CD14-positive monocyte (primary cell): Measurements from ENCODE around the gene PTPN13. TPM values are rescaled to one million over a fixed set of nuclear protein-coding genes. Genes with fewer than 3 reads are reported as not detected.

Source experiments
- DNase-seq, 3 donors: peaks; one replicate each; pipeline ENCODE4 v3.0.0-alpha.2; 2011 to 2022
- H2AFZ ChIP-seq: 2 replicates; pipeline ENCODE4 v1.6.0; 2012; ENCODE audit warnings: mild to moderate bottlenecking, low read depth, low read length, inconsistent platforms; ENCODE audit not compliant: insufficient read depth, poor library complexity, severe bottlenecking
- H3K27ac ChIP-seq, 2 donors: 1 replicate in 1 of 2; 2 replicates in 1 of 2; pipeline ENCODE4 v1.5.1; 2012 to 2013; ENCODE audit warnings: low read length in 2 of 2, control low read depth in 1 of 2, inconsistent platforms in 1 of 2, low read depth in 1 of 2, mild to moderate bottlenecking in 1 of 2
- H3K27me3 ChIP-seq, 2 donors: one replicate each; pipeline versions ENCODE4 v1.6.0 to v1.6.1; 2011 to 2013; ENCODE audit warnings: low read length in 2 of 2; ENCODE audit not compliant: control insufficient read depth in 2 of 2, insufficient read depth in 2 of 2
- H3K36me3 ChIP-seq, 2 donors: replicated peaks in 1 of 2; 1 replicate in 1 of 2; 2 replicates in 1 of 2; pipeline versions ENCODE4 v1.5.1 to v1.6.1; 2012 to 2013; ENCODE audit warnings: low read length in 2 of 2, control low read depth in 1 of 2, inconsistent platforms in 1 of 2, mild to moderate bottlenecking in 1 of 2; ENCODE audit not compliant: insufficient read depth in 2 of 2, control insufficient read depth in 1 of 2
- H3K4me1 ChIP-seq, 2 donors: 1 replicate in 1 of 2; 2 replicates in 1 of 2; pipeline versions ENCODE4 v1.5.1 to v1.6.1; 2012 to 2013; ENCODE audit warnings: low read length in 2 of 2, control low read depth in 1 of 2, inconsistent platforms in 1 of 2, mild to moderate bottlenecking in 1 of 2, moderate library complexity in 1 of 2; ENCODE audit not compliant: insufficient read depth in 2 of 2, control insufficient read depth in 1 of 2
- H3K4me2 ChIP-seq: replicated peaks from 2 replicates; pipeline ENCODE3; 2012; ENCODE audit warnings: low read length, moderate library complexity, mild to moderate bottlenecking; ENCODE audit not compliant: poor library complexity, severe bottlenecking; ENCODE audit errors: extremely low read depth
- H3K4me3 ChIP-seq, 3 experiments: fragments of 200-600 bp in 1 of 3; sonication (generic) in 1 of 3; replicated peaks in 1 of 3; 1 replicate in 2 of 3; 2 replicates in 1 of 3; pipeline ENCODE4 v1.5.1; 2011 to 2013; ENCODE audit warnings: low read length in 3 of 3, mild to moderate bottlenecking in 3 of 3, control low read depth in 2 of 3, low read depth in 2 of 3, inconsistent platforms in 1 of 3, moderate library complexity in 1 of 3
- H3K79me2 ChIP-seq: 2 replicates; pipeline ENCODE4 v1.6.0; 2012; ENCODE audit warnings: mild to moderate bottlenecking, control low read depth, inconsistent platforms, low read length, moderate library complexity; ENCODE audit not compliant: insufficient read depth
- H3K9ac ChIP-seq: 2 replicates; pipeline ENCODE4 v1.6.0; 2017; ENCODE audit warnings: low read length, mild to moderate bottlenecking; ENCODE audit not compliant: insufficient read depth, poor library complexity, severe bottlenecking
- H3K9me3 ChIP-seq, 2 donors: replicated peaks in 1 of 2; 1 replicate in 1 of 2; 2 replicates in 1 of 2; pipeline versions ENCODE4 v1.5.1 to v1.6.1; 2012 to 2013; ENCODE audit warnings: low read length in 2 of 2, control low read depth in 1 of 2; ENCODE audit not compliant: control insufficient read depth in 1 of 2, insufficient read depth in 1 of 2
- H4K20me1 ChIP-seq: 2 replicates; pipeline ENCODE4 v1.6.0; 2012; ENCODE audit warnings: mild to moderate bottlenecking, low read length, control low read depth, moderate library complexity; ENCODE audit not compliant: insufficient read depth
- H3K27ac Mint-ChIP-seq, 7 donors: one replicate each; pipeline ENCODE4 v1.8.0; 2020; ENCODE audit warnings: mild to moderate bottlenecking in 7 of 7, mixed read lengths in 7 of 7, moderate library complexity in 6 of 7, inconsistent platforms in 2 of 7
- H3K27me3 Mint-ChIP-seq, 3 donors: one replicate each; pipeline ENCODE4 v1.8.0; 2021 to 2022; ENCODE audit warnings: low read depth in 3 of 3, mild to moderate bottlenecking in 3 of 3, mixed read lengths in 3 of 3, moderate library complexity in 3 of 3, inconsistent platforms in 1 of 3
- H3K36me3 Mint-ChIP-seq, 2 donors: one replicate each; pipeline ENCODE4 v1.8.0; 2020; ENCODE audit warnings: mixed read lengths in 2 of 2, inconsistent platforms in 1 of 2, mild to moderate bottlenecking in 1 of 2
- H3K4me1 Mint-ChIP-seq: one replicate; pipeline ENCODE4 v1.8.0; 2020; ENCODE audit warnings: mild to moderate bottlenecking, mixed read lengths
- H3K4me3 Mint-ChIP-seq, 2 donors: one replicate each; pipeline ENCODE4 v1.8.0; 2020; ENCODE audit warnings: mild to moderate bottlenecking in 2 of 2, mixed read lengths in 2 of 2, moderate library complexity in 1 of 2
- H3K9me3 Mint-ChIP-seq, 7 donors: one replicate each; pipeline ENCODE4 v1.8.0; 2020 to 2022; ENCODE audit warnings: mixed read lengths in 7 of 7, mild to moderate bottlenecking in 6 of 7, moderate library complexity in 6 of 7, inconsistent platforms in 2 of 7
- CTCF ChIP-seq: fragments of 200-600 bp; IDR thresholded peaks from one replicate; pipeline ENCODE4 v1.8.0; 2022; ENCODE audit warnings: antibody characterized with exemption, mild to moderate bottlenecking
- WGBS: methylation state at CpG from one replicate; pipeline ENCODE4 v1.1.5; 2013; ENCODE audit warnings: missing lambda C conversion rate; ENCODE audit not compliant: insufficient coverage; 5-methylcytosine and 5-hydroxymethylcytosine counted together
- intact Hi-C, 2 donors: fragments of 100-400 bp; cut with micrococcal nuclease; formaldehyde crosslinking; loops; one replicate each; pipeline versions ENCODE4 v1.15.0 to v1.15.1; 2023
- polyA plus RNA-seq, 3 donors: library from polyadenylated mRNA; depleted of rRNA in 1 of 3; unstranded in 2 of 3; stranded (reverse) in 1 of 3; fragments of 300-500 nt in 2 of 3; fragments of >200 nt in 1 of 3; fragmentation: Illumina TruSeq in 2 of 3; gene quantifications; 1 replicate in 2 of 3; 2 replicates in 1 of 3; pipeline ENCODE4 v1.2.3, GENCODE V29; 2012 to 2021

Gene PTPN13
- polyA plus RNA-seq, 3 donors, result 0.04 to 1.0 (median 0.35) TPM

- peaks cover 0 to 2% (median 2%) of the 10 kb centered on the region in 3 donors for H3K27me3 Mint-ChIP-seq
- no peak overlapping the region for H3K27ac ChIP-seq
- H3K27ac Mint-ChIP-seq, result no peak overlapping the region
- H3K36me3 Mint-ChIP-seq, result no peaks in the 10 kb centered on the region
- no peak overlapping the region for H2AFZ ChIP-seq
- no peak overlapping the region for H3K4me2 ChIP-seq
- no peaks in the 10 kb centered on the region for H3K4me1 ChIP-seq
- H3K4me3 Mint-ChIP-seq, result no peak overlapping the region
- no peak overlapping the region for H3K9ac ChIP-seq
- intact Hi-C loops, result no loop called here
- no peaks in the 10 kb centered on the region for H3K36me3 ChIP-seq
- H3K9me3 Mint-ChIP-seq, result no peaks in the 10 kb centered on the region
- H3K4me3 ChIP-seq, result no peak overlapping the region
- no peak for TF ChIP-seq CTCF
- no peaks in the 10 kb centered on the region for H3K9me3 ChIP-seq
- no peaks in the 10 kb centered on the region for H3K27me3 ChIP-seq
- no peak for DNase-seq
- WGBS, result no CpG with 5 or more reads among the region's 2 CpGs
- no peaks in the 10 kb centered on the region for H4K20me1 ChIP-seq
- H3K4me1 Mint-ChIP-seq, result no peaks in the 10 kb centered on the region
- H3K79me2 ChIP-seq, result no peaks in the 10 kb centered on the region
These were observed 14.8 kb downstream of the PTPN13 start for GRCh38 chr4:86608757-86609375.

- intact Hi-C loops, result no loop called here
- WGBS, result 100% methylated on average over 1 of the region's 2 CpGs
- H3K9ac ChIP-seq, result no peak overlapping the region
- H4K20me1 ChIP-seq, result no peaks in the 10 kb centered on the region
- no peaks in the 10 kb centered on the region for H3K36me3 ChIP-seq
- H3K27ac ChIP-seq, result no peak overlapping the region
- no peak overlapping the region for H3K4me3 ChIP-seq
- no peaks in the 10 kb centered on the region for H3K9me3 Mint-ChIP-seq
- no peaks in the 10 kb centered on the region for H3K79me2 ChIP-seq
- H3K4me2 ChIP-seq, result no peak overlapping the region
- no peaks in the 10 kb centered on the region for H3K27me3 ChIP-seq
- no peak overlapping the region for H2AFZ ChIP-seq
- no peaks in the 10 kb centered on the region for H3K36me3 Mint-ChIP-seq
- no peaks in the 10 kb centered on the region for H3K9me3 ChIP-seq
- no peak overlapping the region for H3K4me3 Mint-ChIP-seq
- TF ChIP-seq CTCF, result no peak
- no peak for DNase-seq
- H3K27ac Mint-ChIP-seq, result no peak overlapping the region
- peaks cover 0 to 2% (median 0%) of the 10 kb centered on the region in 3 donors for H3K27me3 Mint-ChIP-seq
- no peaks in the 10 kb centered on the region for H3K4me1 ChIP-seq
- H3K4me1 Mint-ChIP-seq, result no peaks in the 10 kb centered on the region
These were observed 17.6 kb downstream of the PTPN13 start for GRCh38 chr4:86611757-86612156.
